MM.1S (cell line): ENCODE measurements around the gene WFIKKN2.
A peak's percentile ranks its signal among the peaks of the same experiment; 100 is the strongest.

Experiments used
- DNase-seq: peaks from one replicate; pipeline ENCODE4 v3.0.0-alpha.2; 2015
- H2AFZ ChIP-seq: fragments of 300-600 bp; sonication (generic); 2 replicates; pipeline ENCODE4 v1.6.0; 2016; ENCODE audit warnings: antibody characterized with exemption, low read length
- H3F3A ChIP-seq: fragments of 300-600 bp; sonication (generic); 2 replicates; pipeline ENCODE4 v1.6.1; 2016; ENCODE audit warnings: mild to moderate bottlenecking, antibody characterized with exemption, low read length, moderate library complexity, mixed read lengths; ENCODE audit not compliant: insufficient read depth
- H3K27ac ChIP-seq: fragments of 300-600 bp; sonication (generic); 2 replicates; pipeline ENCODE4 v1.5.1; 2016; ENCODE audit warnings: mild to moderate bottlenecking, low read length
- H3K27me3 ChIP-seq: fragments of 300-600 bp; sonication (generic); replicated peaks from 2 replicates; pipeline ENCODE4 v1.6.0; 2016; ENCODE audit warnings: low read length; ENCODE audit not compliant: insufficient read depth
- H3K36me3 ChIP-seq: fragments of 300-600 bp; sonication (generic); replicated peaks from 2 replicates; pipeline ENCODE4 v1.6.1; 2016; ENCODE audit warnings: mild to moderate bottlenecking, low read length, mixed read lengths; ENCODE audit not compliant: insufficient read depth
- H3K4me1 ChIP-seq: fragments of 300-600 bp; sonication (generic); 2 replicates; pipeline ENCODE4 v1.6.1; 2016; ENCODE audit warnings: low read length, mixed read lengths
- H3K4me2 ChIP-seq: fragments of 300-600 bp; sonication (generic); 2 replicates; pipeline ENCODE4 v1.6.0; 2016; ENCODE audit warnings: low read depth, low read length
- H3K4me3 ChIP-seq: fragments of 300-600 bp; sonication (generic); 2 replicates; pipeline ENCODE4 v1.5.1; 2016; ENCODE audit warnings: low read length, mixed read lengths
- H3K79me2 ChIP-seq: fragments of 300-600 bp; sonication (generic); 2 replicates; pipeline ENCODE4 v1.6.1; 2016; ENCODE audit warnings: mixed run types, low read length, mixed read lengths
- H3K9ac ChIP-seq: fragments of 300-600 bp; sonication (generic); 2 replicates; pipeline ENCODE4 v1.6.1; 2016; ENCODE audit warnings: low read length, mixed read lengths
- H3K9me2 ChIP-seq: fragments of 300-600 bp; sonication (generic); replicated peaks from 2 replicates; pipeline ENCODE4 v1.6.1; 2016; ENCODE audit warnings: mild to moderate bottlenecking, low read length, mixed read lengths; ENCODE audit not compliant: insufficient read depth
- H3K9me3 ChIP-seq: fragments of 300-600 bp; sonication (generic); replicated peaks from 2 replicates; pipeline ENCODE4 v1.6.1; 2016; ENCODE audit warnings: mild to moderate bottlenecking, low read length, mixed read lengths; ENCODE audit not compliant: insufficient read depth
- H4K20me1 ChIP-seq: fragments of 300-600 bp; sonication (generic); 2 replicates; pipeline ENCODE4 v1.6.1; 2016; ENCODE audit warnings: mild to moderate bottlenecking, low read length, moderate library complexity, mixed read lengths; ENCODE audit not compliant: insufficient read depth
- EZH2 ChIP-seq: fragments of 300-600 bp; sonication (generic); optimal IDR thresholded peaks from 2 replicates; pipeline ENCODE3; 2017; ENCODE audit warnings: low read depth, mild to moderate bottlenecking, antibody characterized with exemption, low read length, mixed read lengths
- EZH2phosphoT487 ChIP-seq: fragments of 300-600 bp; sonication (generic); IDR thresholded peaks from 2 replicates; pipeline ENCODE4 v1.6.1; 2018; ENCODE audit warnings: antibody characterized with exemption, low read length
- TF ChIP-seq, protein P1 (sequence below): fragments of 300-600 bp; sonication (generic); IDR thresholded peaks from 2 replicates; pipeline ENCODE4 v1.5.1; 2016; ENCODE audit warnings: antibody characterized with exemption, low read length, mixed read lengths

The WFIKKN2 gene

DNA sequence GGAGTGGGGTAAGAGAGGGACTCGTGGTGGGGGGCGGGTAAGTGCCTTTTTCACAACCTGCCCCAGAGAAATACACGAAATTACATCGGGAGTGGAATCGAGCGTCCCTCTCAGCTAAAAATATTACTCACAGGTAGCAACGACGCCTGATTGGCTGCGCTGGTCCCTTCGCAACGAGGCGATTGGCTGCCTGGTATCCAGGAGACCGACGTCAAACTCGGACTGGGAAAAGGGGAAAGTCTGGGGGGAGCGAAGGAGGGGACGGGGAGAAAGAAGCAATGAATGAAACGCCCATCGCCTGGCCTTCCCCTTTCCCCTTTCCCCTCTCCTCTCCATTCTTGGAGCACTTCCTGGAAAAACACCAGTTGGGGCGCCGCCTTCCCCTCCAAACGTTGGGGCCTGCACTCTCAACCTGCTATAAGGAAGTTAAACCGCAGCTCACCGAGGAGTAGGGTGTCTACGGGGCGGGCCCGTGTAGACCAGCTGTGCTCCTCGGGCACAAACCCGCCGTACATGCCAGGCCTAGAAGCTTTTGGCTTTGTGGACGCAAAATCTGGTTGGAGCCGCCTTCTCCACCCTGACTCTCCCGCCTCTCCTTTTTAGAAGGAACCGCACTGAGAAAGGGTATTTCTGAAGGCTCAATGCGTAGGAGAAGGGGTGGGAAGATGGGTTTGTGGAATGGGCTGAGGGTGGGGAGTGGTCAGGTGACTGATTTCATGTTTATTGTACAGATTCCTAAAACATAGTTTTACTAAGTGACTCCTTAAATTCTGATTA is 32.2 kb downstream of the WFIKKN2 start:
- Histone ChIP-seq H3K36me3 (no peaks in the 10 kb centered on the region; the same call in 1 of the 2 replicates), H3K79me2 (peaks cover 31% of the 10 kb centered on the region), H3K9ac (peak overlapping the region; percentile 98), H3K9me3 (no peaks in the 10 kb centered on the region), H3K9me2 (no peaks in the 10 kb centered on the region), H4K20me1 (no peaks in the 10 kb centered on the region), H3K4me2 (peak overlapping the region; percentile 79), H3K4me3 (peak overlapping the region; percentile 73), H3K27ac (peak overlapping the region; percentile 90), H3F3A (peaks cover 29% of the 10 kb centered on the region), H2AFZ (peak overlapping the region; percentile 57), H3K27me3 (no peaks in the 10 kb centered on the region), H3K4me1 (peaks cover 24% of the 10 kb centered on the region)
- TF ChIP-seq, protein P1, sequence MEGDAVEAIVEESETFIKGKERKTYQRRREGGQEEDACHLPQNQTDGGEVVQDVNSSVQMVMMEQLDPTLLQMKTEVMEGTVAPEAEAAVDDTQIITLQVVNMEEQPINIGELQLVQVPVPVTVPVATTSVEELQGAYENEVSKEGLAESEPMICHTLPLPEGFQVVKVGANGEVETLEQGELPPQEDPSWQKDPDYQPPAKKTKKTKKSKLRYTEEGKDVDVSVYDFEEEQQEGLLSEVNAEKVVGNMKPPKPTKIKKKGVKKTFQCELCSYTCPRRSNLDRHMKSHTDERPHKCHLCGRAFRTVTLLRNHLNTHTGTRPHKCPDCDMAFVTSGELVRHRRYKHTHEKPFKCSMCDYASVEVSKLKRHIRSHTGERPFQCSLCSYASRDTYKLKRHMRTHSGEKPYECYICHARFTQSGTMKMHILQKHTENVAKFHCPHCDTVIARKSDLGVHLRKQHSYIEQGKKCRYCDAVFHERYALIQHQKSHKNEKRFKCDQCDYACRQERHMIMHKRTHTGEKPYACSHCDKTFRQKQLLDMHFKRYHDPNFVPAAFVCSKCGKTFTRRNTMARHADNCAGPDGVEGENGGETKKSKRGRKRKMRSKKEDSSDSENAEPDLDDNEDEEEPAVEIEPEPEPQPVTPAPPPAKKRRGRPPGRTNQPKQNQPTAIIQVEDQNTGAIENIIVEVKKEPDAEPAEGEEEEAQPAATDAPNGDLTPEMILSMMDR = no peak
- TF ChIP-seq EZH2phosphoT487 (no peak), EZH2 (no peak)
- peak; percentile 95 for DNase-seq

DNA sequence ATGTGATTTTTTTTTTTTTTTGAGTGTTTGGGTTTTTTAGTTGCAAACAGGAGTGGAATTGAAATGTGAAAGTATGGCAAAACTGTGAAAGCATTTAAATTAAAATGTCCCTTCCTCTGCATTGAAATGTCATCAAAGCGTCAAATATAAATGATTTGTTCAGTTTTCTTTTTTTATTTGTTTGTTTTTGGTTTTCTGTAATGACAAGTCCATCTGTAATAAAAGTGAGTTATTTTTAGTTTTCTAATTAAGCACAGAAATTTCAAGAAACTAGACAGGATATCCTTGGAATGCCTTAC is 32.7 kb downstream of the WFIKKN2 start:
- Histone ChIP-seq H3K27ac (peak overlapping the region; percentile 90), H3F3A (peaks cover 32% of the 10 kb centered on the region), H3K9ac (peak overlapping the region; percentile 98), H3K4me1 (peaks cover 30% of the 10 kb centered on the region), H2AFZ (peak overlapping the region; percentile 57), H3K79me2 (peaks cover 26% of the 10 kb centered on the region), H3K4me3 (peak overlapping the region; percentile 73), H4K20me1 (no peaks in the 10 kb centered on the region), H3K9me3 (no peaks in the 10 kb centered on the region), H3K4me2 (peak overlapping the region; percentile 79), H3K36me3 (no peaks in the 10 kb centered on the region), H3K9me2 (no peaks in the 10 kb centered on the region), H3K27me3 (no peaks in the 10 kb centered on the region)
- TF ChIP-seq EZH2 = no peak
- TF ChIP-seq, protein P1 = no peak
- no peak for TF ChIP-seq EZH2phosphoT487
- DNase-seq = no peak

DNA sequence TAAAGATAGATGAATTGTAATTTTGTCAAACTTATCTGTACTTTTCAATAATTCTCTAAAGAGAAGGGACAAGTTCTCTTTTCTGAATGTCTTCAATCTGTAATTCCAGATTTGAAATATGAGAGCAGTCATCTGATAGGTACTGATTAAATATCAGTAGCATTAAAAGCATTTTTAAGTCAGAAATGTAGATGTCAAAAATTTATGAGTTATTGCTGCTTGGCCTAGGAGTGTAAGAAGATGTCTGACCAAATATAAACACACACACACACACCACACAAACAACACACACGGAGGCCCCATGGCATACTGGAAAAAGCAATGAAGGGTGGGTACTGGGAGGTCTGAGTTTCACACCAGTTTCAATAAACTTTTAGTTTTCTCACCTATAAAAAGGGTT is 33.2 kb downstream of the WFIKKN2 start:
- Histone ChIP-seq H3K36me3 (no peaks in the 10 kb centered on the region), H3K9me3 (no peaks in the 10 kb centered on the region), H3K9me2 (no peaks in the 10 kb centered on the region), H4K20me1 (no peaks in the 10 kb centered on the region), H3K4me3 (no peak overlapping the region), H3K4me1 (peaks cover 32% of the 10 kb centered on the region), H3K9ac (no peak overlapping the region), H3K4me2 (peak overlapping the region; percentile 79; the same call in 1 of the 2 replicates), H2AFZ (no peak overlapping the region), H3K79me2 (peaks cover 21% of the 10 kb centered on the region), H3K27me3 (no peaks in the 10 kb centered on the region), H3F3A (peaks cover 32% of the 10 kb centered on the region), H3K27ac (no peak overlapping the region)
- no peak for TF ChIP-seq EZH2
- TF ChIP-seq, protein P1 = no peak
- no peak for DNase-seq
